Stimulated activated CD4-positive, alpha-beta T cell treated with anti-CD3 and anti-CD28 coated beads, Interleukin-15, amount 100 ng/mL, for 1 hour (primary cell): ENCODE data around the gene TENM4.
"Not testable (repeated sequence)": the region's sequence is repeated elsewhere in the genome, so short reads cannot be mapped to it uniquely, and the experiment has no call there.

Experiments used
- DNase-seq, 2 donors: peaks; one replicate each; pipeline ENCODE4 v3.0.0-alpha.2; 2020; ENCODE audit warnings: low read depth in 1 of 2, low spot score in 1 of 2

Gene TENM4

DNA sequence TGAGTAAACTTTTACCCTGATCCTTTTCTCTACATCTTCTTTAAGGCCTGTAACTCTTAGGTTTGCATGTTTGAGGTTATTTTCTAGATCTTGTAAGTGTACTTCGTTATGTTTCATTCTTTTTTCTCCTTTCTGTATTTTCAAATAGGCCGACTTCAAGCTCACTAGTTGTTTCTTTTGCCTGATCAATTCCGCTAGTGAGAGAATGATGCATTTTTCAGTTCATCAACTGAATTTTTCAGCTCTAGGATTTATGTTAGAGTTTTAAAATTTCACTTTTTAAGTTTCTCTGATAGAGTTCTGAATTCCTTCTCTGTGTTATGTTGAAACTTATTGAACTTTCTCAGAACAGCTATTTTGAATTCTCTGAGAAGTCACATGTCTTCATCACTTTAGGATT is 810.7 kb downstream of the TENM4 start:
- DNase-seq: no peak

DNA sequence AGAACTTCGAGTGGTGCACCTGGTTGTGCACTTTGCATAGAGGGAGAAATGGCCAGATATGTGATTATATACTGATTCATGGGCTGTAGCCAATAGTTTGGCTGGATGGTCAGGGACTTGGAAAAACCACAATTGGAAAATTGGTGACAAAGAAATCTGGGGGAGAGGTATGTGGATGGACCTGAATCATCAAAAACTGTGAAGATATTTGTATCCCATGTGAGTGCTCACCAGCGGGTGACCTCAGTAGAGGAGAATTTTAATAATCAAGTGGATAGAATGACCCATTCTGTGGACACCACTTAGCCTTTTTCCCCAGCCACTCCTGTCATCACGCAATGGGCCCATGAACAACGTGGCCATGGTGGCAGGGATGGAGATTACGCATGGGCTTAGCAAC is 818.2 kb downstream of the TENM4 start:
- DNase-seq: no peak

DNA sequence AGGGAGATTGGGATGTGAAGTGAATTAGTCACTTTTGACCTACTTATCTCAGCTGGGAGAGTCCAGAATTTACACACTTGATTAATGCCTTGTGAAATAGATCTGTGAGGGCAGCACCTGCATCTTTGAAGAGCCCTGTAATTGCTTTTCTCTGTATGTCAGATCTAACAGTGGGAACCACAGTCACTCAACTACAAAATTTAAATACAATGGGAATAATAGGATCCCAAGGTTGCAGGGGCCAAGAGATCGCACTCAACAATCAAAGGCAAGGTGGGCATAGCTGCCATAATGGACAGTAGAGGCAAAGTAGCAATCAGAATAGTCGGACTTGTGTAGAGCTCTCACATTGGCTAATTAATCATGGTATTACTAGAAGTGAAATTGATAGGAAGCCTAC is 820.7 kb downstream of the TENM4 start:
- DNase-seq: no peak

DNA sequence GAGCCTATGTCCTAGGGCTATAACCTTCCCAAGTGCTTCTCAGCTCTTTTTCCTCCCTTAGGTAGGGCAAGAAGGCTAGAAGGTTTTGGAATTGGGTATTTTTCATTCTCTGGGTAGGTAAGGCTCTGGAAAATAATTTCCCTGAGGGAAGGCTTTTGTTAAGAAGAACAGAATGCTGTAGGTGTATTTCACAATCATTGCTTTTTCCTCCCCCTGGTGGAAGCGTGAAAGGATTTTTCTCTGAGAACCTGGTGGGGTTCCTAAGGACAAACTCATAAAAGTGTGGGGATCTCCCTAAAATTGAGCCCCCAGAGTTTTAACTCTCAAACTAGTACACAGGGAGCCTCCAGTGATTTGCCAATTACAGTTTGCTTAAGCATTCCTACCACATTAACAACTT is 825.1 kb downstream of the TENM4 start:
- no peak for DNase-seq

DNA sequence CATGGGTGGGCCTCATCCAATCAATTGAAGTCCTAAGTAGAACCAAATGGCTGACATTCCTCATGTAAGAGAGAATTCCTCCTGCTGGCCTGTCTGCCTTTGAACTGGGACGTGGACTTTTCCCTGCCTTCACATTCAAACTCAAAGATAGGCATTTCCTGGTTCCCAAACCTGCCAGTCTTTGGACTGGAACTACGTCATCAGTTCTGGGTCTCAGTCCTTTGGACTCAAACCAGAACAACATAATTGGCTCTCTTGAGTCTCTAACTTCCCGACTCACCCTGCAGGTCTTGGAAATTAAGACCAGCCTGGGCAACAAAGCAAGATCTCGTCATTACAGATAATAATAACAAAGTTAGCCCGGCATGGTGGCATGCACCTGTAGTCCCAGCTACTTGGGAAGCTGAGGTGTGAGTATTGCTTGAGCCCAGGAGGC is 827.4 kb downstream of the TENM4 start:
- no peak for DNase-seq

DNA sequence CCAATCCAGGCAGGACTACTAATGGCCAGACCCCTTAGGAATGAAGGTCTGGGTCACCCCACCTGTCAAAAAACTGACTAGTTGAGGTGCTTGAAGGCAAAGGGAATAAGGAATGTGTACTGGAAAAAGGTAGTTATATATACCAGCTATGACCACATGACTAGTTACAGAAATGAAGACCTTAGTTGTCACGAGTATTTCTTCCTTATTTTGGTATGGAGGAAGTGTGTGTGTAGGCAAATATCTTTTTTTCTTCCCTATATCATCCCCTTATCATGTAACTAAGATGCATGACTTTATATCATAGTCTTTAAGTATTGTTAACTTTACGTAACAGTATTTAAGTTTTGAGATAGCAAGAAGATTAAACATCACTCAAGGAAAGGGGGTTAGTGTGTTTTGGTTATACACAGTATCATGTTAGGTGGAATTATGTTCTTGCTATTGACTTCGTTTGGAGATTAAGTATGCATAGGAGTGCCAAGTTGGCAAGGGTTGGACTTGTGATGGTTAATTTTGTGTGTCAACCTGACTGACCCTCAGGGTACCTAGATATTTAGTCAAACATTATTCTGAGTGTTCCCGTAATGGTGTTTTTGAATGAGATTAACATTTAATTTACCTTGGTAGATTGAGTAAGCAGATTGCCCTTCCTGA is 828.0 kb downstream of the TENM4 start:
- DNase-seq: no peak

DNA sequence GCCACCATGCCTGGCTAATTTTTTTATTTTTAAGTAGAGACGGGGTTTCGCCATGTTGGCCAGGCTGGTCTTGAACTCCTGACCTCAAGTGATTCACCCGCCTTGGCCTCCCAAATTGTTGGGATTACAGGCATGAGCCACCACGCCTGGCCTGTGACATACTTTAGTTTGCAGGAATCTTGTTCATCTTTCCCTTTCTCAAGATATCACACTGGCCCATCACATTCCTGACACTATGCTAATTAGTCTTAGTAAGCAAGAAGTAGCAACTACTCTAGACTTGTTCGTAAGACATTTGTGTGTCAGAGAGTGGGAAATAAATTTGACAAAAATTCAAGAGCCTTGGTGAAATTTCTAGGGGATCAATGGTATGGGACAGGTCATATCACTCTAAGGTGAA is 831.5 kb downstream of the TENM4 start:
- not testable (repeated sequence) for DNase-seq

DNA sequence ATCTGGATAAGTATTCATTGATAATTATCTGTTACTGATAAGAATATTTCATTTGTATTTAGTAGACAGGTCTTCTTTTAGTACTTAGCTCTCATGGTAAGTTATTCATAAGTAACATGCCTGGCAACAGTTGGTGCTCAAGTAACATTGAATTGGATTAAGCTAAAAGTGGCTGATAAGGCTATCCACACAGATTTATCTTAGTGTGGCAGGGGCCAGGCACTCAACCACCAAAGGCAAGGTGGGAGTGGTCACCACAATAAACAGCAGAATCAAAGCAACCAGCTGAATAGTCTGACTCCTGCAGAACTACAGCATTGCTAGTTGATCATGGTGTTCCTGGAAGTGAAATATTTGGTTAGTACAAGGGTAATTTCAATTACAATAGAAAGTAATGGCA is 833.1 kb downstream of the TENM4 start:
- no peak for DNase-seq

DNA sequence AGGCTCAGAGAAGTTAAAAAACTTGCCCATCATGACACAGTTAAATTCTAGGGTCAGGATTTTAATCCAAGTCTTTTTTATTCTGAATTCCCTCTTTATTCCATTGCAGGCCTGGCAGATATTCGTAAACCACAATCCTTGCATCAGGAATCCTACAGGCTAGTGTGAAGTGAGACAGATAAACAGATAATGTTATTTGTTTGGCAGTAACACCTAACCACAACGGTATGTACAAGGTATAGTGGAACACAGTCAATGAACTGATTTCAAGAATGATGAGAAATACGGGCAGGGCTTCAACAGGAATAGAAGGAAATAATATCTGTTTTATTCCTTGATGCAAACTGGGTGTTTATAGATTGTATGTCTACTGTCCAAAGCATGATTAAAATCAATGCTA is 834.2 kb downstream of the TENM4 start:
- no peak for DNase-seq

DNA sequence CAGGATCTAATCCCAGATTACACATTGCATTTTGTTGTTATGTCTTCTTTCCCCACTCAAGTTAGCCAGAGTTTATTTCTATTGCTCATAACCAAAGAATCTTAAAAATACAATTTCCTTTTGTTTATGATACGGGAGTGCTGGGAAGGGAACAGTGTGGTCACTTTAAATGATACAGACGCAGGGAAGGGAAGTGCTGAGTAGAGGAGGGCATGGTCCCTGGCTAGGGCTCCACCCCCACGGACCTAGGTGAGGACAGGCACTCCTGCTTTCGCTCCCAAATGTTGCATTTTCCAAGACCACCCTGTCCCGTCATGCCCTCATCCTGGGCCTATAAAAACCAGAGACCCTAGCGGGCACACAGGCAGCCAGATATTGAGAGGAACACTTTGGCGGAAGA is 835.5 kb downstream of the TENM4 start:
- DNase-seq: no peak

DNA sequence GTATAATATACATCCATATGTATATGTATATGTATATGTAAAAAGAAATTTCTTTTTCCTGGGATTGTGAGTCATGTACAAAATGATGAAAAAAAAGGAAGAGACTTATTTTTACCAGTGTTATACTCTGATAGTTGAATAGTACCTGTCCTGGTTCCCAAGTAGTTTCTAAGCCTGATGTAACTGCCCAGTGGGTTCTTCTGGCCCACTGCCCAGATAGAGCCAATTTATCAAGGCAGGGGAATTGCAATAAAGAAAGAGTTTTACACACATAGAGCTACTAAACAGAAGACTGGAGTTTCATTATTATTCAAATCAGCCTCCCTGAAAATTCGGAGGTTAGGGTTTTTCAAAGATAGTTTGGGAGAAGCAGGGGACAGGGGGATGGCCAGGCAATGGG is 837.0 kb downstream of the TENM4 start:
- DNase-seq: no peak
